ENCODE data around the gene PAWR. TPM values are rescaled to one million over a fixed set of nuclear protein-coding genes. Genes with fewer than 3 reads are reported as not detected.

The PAWR gene
- total RNA-seq, 1 donor from 2014 or later: 204 TPM

GRCh38 chr12:79619872-79620562 lies 70.7 kb downstream of the PAWR start:
- H3K36me3 ChIP-seq (ENCODE audit: insufficient read depth, low read length): peaks cover 24% of the 10 kb centered on the region
- Mint-ChIP-seq H3K27me3 (ENCODE audit: low read depth, unreplicated experiment) (no peaks in the 10 kb centered on the region), H3K9me3 (ENCODE audit: unreplicated experiment) (no peaks in the 10 kb centered on the region), H3K27ac (ENCODE audit: unreplicated experiment) (no peak overlapping the region), H3K4me3 (ENCODE audit: unreplicated experiment) (no peak overlapping the region), H3K36me3 (ENCODE audit: low read depth, unreplicated experiment) (peaks cover 16% of the 10 kb centered on the region), H3K4me1 (ENCODE audit: low read depth, unreplicated experiment) (peaks cover 15% of the 10 kb centered on the region)
- no peak for FAIRE-seq
- no peak overlapping the region for H3K4me2 ChIP-seq (ENCODE audit: low read length)
- no peak overlapping the region for H3K4me3 ChIP-seq (ENCODE audit: insufficient read depth, low read depth, low read length)
- no peak for TF ChIP-seq CTCF (IDR thresholded peaks at IDR 0.05; ENCODE audit: insufficient read depth, low read depth, low read length)
- TF ChIP-seq EZH2 (IDR thresholded peaks at IDR 0.05; ENCODE audit: insufficient read depth, low read length): no peak
- no peak for DNase-seq (ENCODE audit: low read depth)
- H3K79me2 ChIP-seq (ENCODE audit: insufficient read depth, low read length): peaks cover 97% of the 10 kb centered on the region
- H3K27me3 ChIP-seq (ENCODE audit: insufficient read depth, low read length): no peaks in the 10 kb centered on the region
- H2AFZ ChIP-seq (ENCODE audit: low read depth, low read length): no peak overlapping the region
- no peaks in the 10 kb centered on the region for H3K9me3 ChIP-seq (ENCODE audit: insufficient read depth, low read depth, low read length)
- no peak overlapping the region for H3K9ac ChIP-seq (ENCODE audit: low read length)
- H4K20me1 ChIP-seq (ENCODE audit: insufficient read depth, low read length): peaks cover 74% of the 10 kb centered on the region
- no peaks in the 10 kb centered on the region for H3K4me1 ChIP-seq (ENCODE audit: insufficient read depth, low read length)
- no peak overlapping the region for H3K27ac ChIP-seq (ENCODE audit: low read depth, low read length)

GRCh38 chr12:79618848-79619404 lies 71.8 kb downstream of the PAWR start:
- no peak for FAIRE-seq
- Histone ChIP-seq H3K4me2 (ENCODE audit: low read length) (no peak overlapping the region), H3K4me3 (ENCODE audit: insufficient read depth, low read depth, low read length) (no peak overlapping the region), H3K79me2 (ENCODE audit: insufficient read depth, low read length) (peaks cover 96% of the 10 kb centered on the region), H3K36me3 (ENCODE audit: insufficient read depth, low read length) (peaks cover 24% of the 10 kb centered on the region), H4K20me1 (ENCODE audit: insufficient read depth, low read length) (peaks cover 71% of the 10 kb centered on the region), H3K9me3 (ENCODE audit: insufficient read depth, low read depth, low read length) (no peaks in the 10 kb centered on the region), H2AFZ (ENCODE audit: low read depth, low read length) (no peak overlapping the region), H3K27ac (ENCODE audit: low read depth, low read length) (peak overlapping the region; percentile 11), H3K27me3 (ENCODE audit: insufficient read depth, low read length) (no peaks in the 10 kb centered on the region), H3K4me1 (ENCODE audit: insufficient read depth, low read length) (no peaks in the 10 kb centered on the region), H3K9ac (ENCODE audit: low read length) (no peak overlapping the region)
- H3K36me3 Mint-ChIP-seq (ENCODE audit: low read depth, unreplicated experiment): peaks cover 16% of the 10 kb centered on the region
- no peak for TF ChIP-seq CTCF (IDR thresholded peaks at IDR 0.05; ENCODE audit: insufficient read depth, low read depth, low read length)
- peak; percentile 68 for DNase-seq (ENCODE audit: low read depth)
- no peaks in the 10 kb centered on the region for H3K9me3 Mint-ChIP-seq (ENCODE audit: unreplicated experiment)
- no peaks in the 10 kb centered on the region for H3K27me3 Mint-ChIP-seq (ENCODE audit: low read depth, unreplicated experiment)
- peaks cover 16% of the 10 kb centered on the region for H3K4me1 Mint-ChIP-seq (ENCODE audit: low read depth, unreplicated experiment)
- no peak overlapping the region for H3K4me3 Mint-ChIP-seq (ENCODE audit: unreplicated experiment)
- peak overlapping the region; percentile 81 for H3K27ac Mint-ChIP-seq (ENCODE audit: unreplicated experiment)

GRCh38 chr12:79617696-79618095 lies 73.1 kb downstream of the PAWR start:
- H3K79me2 ChIP-seq (ENCODE audit: insufficient read depth, low read length): peaks cover 93% of the 10 kb centered on the region
- Mint-ChIP-seq H3K27me3 (ENCODE audit: low read depth, unreplicated experiment) (no peaks in the 10 kb centered on the region), H3K36me3 (ENCODE audit: low read depth, unreplicated experiment) (peaks cover 16% of the 10 kb centered on the region), H3K9me3 (ENCODE audit: unreplicated experiment) (no peaks in the 10 kb centered on the region), H3K4me3 (ENCODE audit: unreplicated experiment) (no peak overlapping the region), H3K4me1 (ENCODE audit: low read depth, unreplicated experiment) (peaks cover 15% of the 10 kb centered on the region), H3K27ac (ENCODE audit: unreplicated experiment) (peak overlapping the region; percentile 75)
- no peaks in the 10 kb centered on the region for H3K9me3 ChIP-seq (ENCODE audit: insufficient read depth, low read depth, low read length)
- no peak overlapping the region for H3K4me3 ChIP-seq (ENCODE audit: insufficient read depth, low read depth, low read length)
- no peak overlapping the region for H2AFZ ChIP-seq (ENCODE audit: low read depth, low read length)
- TF ChIP-seq EZH2 (IDR thresholded peaks at IDR 0.05; ENCODE audit: insufficient read depth, low read length) (no peak), CTCF (IDR thresholded peaks at IDR 0.05; ENCODE audit: insufficient read depth, low read depth, low read length) (no peak)
- no peak for FAIRE-seq
- H3K27ac ChIP-seq (ENCODE audit: low read depth, low read length): no peak overlapping the region
- H3K9ac ChIP-seq (ENCODE audit: low read length): no peak overlapping the region
- no peak overlapping the region for H3K4me2 ChIP-seq (ENCODE audit: low read length)
- peaks cover 28% of the 10 kb centered on the region for H3K36me3 ChIP-seq (ENCODE audit: insufficient read depth, low read length)
- no peaks in the 10 kb centered on the region for H3K27me3 ChIP-seq (ENCODE audit: insufficient read depth, low read length)
- no peak for DNase-seq (ENCODE audit: low read depth)
- peaks cover 68% of the 10 kb centered on the region for H4K20me1 ChIP-seq (ENCODE audit: insufficient read depth, low read length)
- no peaks in the 10 kb centered on the region for H3K4me1 ChIP-seq (ENCODE audit: insufficient read depth, low read length)
